GM12875 (cell line): Measurements from ENCODE around the gene TNFRSF1B.

Experiments used
- H3K4me3 ChIP-seq: one replicate; pipeline ENCODE4 v1.5.1; 2011; ENCODE audit warnings: low read depth, low read length, control low read depth
- CTCF ChIP-seq: IDR thresholded peaks from 2 replicates; pipeline ENCODE4 v1.5.1; 2011; ENCODE audit warnings: low read depth, mild to moderate bottlenecking, control low read depth, inconsistent platforms, low read length, moderate library complexity, borderline replicate concordance; ENCODE audit not compliant: insufficient read depth

TNFRSF1B gene

GRCh38 chr1:12161324-12161661, 5.5 kb upstream of the TNFRSF1B start:
- no peak overlapping the region for H3K4me3 ChIP-seq

GRCh38 chr1:12161662-12162458, 4.9 kb upstream of the TNFRSF1B start:
- peak overlapping the region; percentile 16 for H3K4me3 ChIP-seq
- no peak for TF ChIP-seq CTCF

More at GRCh38 chr1:12161324-12161661, 5.5 kb upstream of the TNFRSF1B start:
- no peak for TF ChIP-seq CTCF

GRCh38 chr1:12162459-12163137, 4.2 kb upstream of the TNFRSF1B start:
- H3K4me3 ChIP-seq, result peak overlapping the region; percentile 16
- TF ChIP-seq CTCF, result no peak

- no peak for TF ChIP-seq CTCF
- no peak overlapping the region for H3K4me3 ChIP-seq
These were observed 3.6 kb upstream of the TNFRSF1B start for GRCh38 chr1:12163210-12163609.

- no peak for TF ChIP-seq CTCF
- no peak overlapping the region for H3K4me3 ChIP-seq
These were observed 2.6 kb upstream of the TNFRSF1B start for GRCh38 chr1:12164210-12164609.

- TF ChIP-seq CTCF, result no peak
- H3K4me3 ChIP-seq, result no peak overlapping the region
These were observed 1.4 kb upstream of the TNFRSF1B start for GRCh38 chr1:12165342-12165741.
